Tibial artery (tissue), 4 donors: Measurements from ENCODE around the gene ROM1.
"Not testable (repeated sequence)": the region's sequence is repeated elsewhere in the genome, so short reads cannot be mapped to it uniquely, and the experiment has no call there.

Experiments
- DNase-seq, 2 donors: peaks; one replicate each; pipeline ENCODE4 v3.0.0-alpha.2; 2019
- H3K27ac ChIP-seq, 2 donors: fragments of 200-600 bp; sonication (generic) in 1 of 2; 1 replicate in 1 of 2; 2 replicates in 1 of 2; pipeline ENCODE4 v1.5.1; 2018 to 2019; ENCODE audit warnings: mild to moderate bottlenecking in 1 of 2
- H3K27me3 ChIP-seq, 2 donors: fragments of 200-600 bp; sonication (generic) in 1 of 2; one replicate each; pipeline versions ENCODE4 v1.5.1 to v1.6.0; 2016 to 2019
- H3K36me3 ChIP-seq, 3 donors: fragments of 200-600 bp; sonication (generic) in 2 of 3; one replicate each; pipeline ENCODE4 v1.5.1; 2016 to 2019; ENCODE audit warnings: mild to moderate bottlenecking in 2 of 3
- H3K4me1 ChIP-seq, 4 donors: fragments of 200-600 bp; sonication (generic) in 2 of 4; 1 replicate in 3 of 4; 2 replicates in 1 of 4; pipeline ENCODE4 v1.5.1; 2016 to 2019
- H3K4me3 ChIP-seq, 2 donors: fragments of 200-600 bp; sonication (generic) in 1 of 2; 1 replicate in 1 of 2; 2 replicates in 1 of 2; pipeline ENCODE4 v1.5.1; 2018 to 2019; ENCODE audit warnings: mild to moderate bottlenecking in 2 of 2
- H3K9me3 ChIP-seq, 3 donors: fragments of 200-600 bp; sonication (generic) in 1 of 3; one replicate each; pipeline ENCODE4 v1.5.1; 2016 to 2019
- CTCF ChIP-seq, 2 experiments: fragments of 200-600 bp in 1 of 2; fragments of 450-650 bp in 1 of 2; IDR thresholded peaks; one replicate each; pipeline ENCODE4 v1.5.1; 2017 to 2019; ENCODE audit warnings: antibody characterized with exemption in 2 of 2, mild to moderate bottlenecking in 1 of 2, moderate library complexity in 1 of 2
- intact Hi-C: fragments of 100-400 bp; cut with DNase I; formaldehyde crosslinking; loops from one replicate; pipeline ENCODE4 v1.15.0; 2023; ENCODE audit warnings: low total_unique reads

ROM1 gene

GRCh38 chr11:62579252-62579651 lies 33.8 kb upstream of the ROM1 start:
- Histone ChIP-seq H3K9me3 (no peaks in the 10 kb centered on the region), H3K4me3 (no peak overlapping the region), H3K4me1 (peaks cover 0 to 16% (median 12%) of the 10 kb centered on the region in 4 donors), H3K36me3 (peaks cover 23 to 77% (median 40%) of the 10 kb centered on the region in 3 donors), H3K27ac (no peak overlapping the region), H3K27me3 (no peaks in the 10 kb centered on the region)
- DNase-seq: no peak
- no peak for TF ChIP-seq CTCF (IDR thresholded peaks at IDR 0.05)
- intact Hi-C loops: no loop called here

- Histone ChIP-seq H3K27ac (no peak overlapping the region), H3K36me3 (peaks cover 20 to 87% (median 44%) of the 10 kb centered on the region in 3 donors), H3K4me3 (no peak overlapping the region), H3K4me1 (no peaks in the 10 kb centered on the region), H3K27me3 (no peaks in the 10 kb centered on the region), H3K9me3 (no peaks in the 10 kb centered on the region)
- no peak for TF ChIP-seq CTCF (IDR thresholded peaks at IDR 0.05)
- no peak for DNase-seq
- intact Hi-C loops: no loop called here
Measured at GRCh38 chr11:62580959-62581715, 31.9 kb upstream of the ROM1 start.

- not testable (repeated sequence) for H3K27ac ChIP-seq, H3K9me3 ChIP-seq
- peaks cover 15 to 87% (median 39%) of the 10 kb centered on the region in 3 donors for H3K36me3 ChIP-seq
Measured at GRCh38 chr11:62581735-62582134, 31.3 kb upstream of the ROM1 start.

GRCh38 chr11:62585356-62585755 lies 27.7 kb upstream of the ROM1 start:
- H3K4me3 ChIP-seq, DNase-seq, H3K4me1 ChIP-seq, intact Hi-C loops, H3K9me3 ChIP-seq, H3K27ac ChIP-seq, H3K27me3 ChIP-seq: not testable (repeated sequence)
- H3K36me3 ChIP-seq: peaks cover 14 to 76% (median 43%) of the 10 kb centered on the region in 3 donors

More at GRCh38 chr11:62581735-62582134, 31.3 kb upstream of the ROM1 start:
- H3K4me1 ChIP-seq, intact Hi-C loops, H3K4me3 ChIP-seq, H3K27me3 ChIP-seq, DNase-seq: not testable (repeated sequence)

GRCh38 chr11:62588966-62589637 lies 24.0 kb upstream of the ROM1 start:
- Histone ChIP-seq H3K9me3 (no peaks in the 10 kb centered on the region), H3K4me1 (peaks cover 0 to 30% (median 19%) of the 10 kb centered on the region in 4 donors), H3K27ac (no peak overlapping the region), H3K36me3 (peaks cover 10 to 53% (median 32%) of the 10 kb centered on the region in 3 donors), H3K27me3 (no peaks in the 10 kb centered on the region), H3K4me3 (no peak overlapping the region)
- TF ChIP-seq CTCF (IDR thresholded peaks at IDR 0.05): no peak
- intact Hi-C loops: no loop called here
- DNase-seq: no peak

- Histone ChIP-seq H3K27me3 (no peaks in the 10 kb centered on the region), H3K4me1 (peaks cover 0 to 30% (median 19%) of the 10 kb centered on the region in 4 donors), H3K27ac (peak within 1 kb of the TSS; percentile 89 to 97), H3K9me3 (no peaks in the 10 kb centered on the region), H3K36me3 (peaks cover 35 to 56% (median 50%) of the 10 kb centered on the region in 3 donors), H3K4me3 (peak within 1 kb of the TSS; percentile 69 to 89)
- intact Hi-C loops: loop anchor here (10.0 kb wide), 1 partner anchor 47 kb away; the partner anchor contains the start of gene AHNAK
- DNase-seq: peak; percentile 98
- TF ChIP-seq CTCF (IDR thresholded peaks at IDR 0.05): no peak
Measured at GRCh38 chr11:62591448-62592145, 21.5 kb upstream of the ROM1 start, which contains the start of gene TUT1. Gene TUT1 (minus strand): TSS chr11:62591523. CDS start chr11:62591485, 38 bp downstream.
